HepG2 (cell line): Measurements from ENCODE around the gene C4orf36. TPM values are rescaled to one million over a fixed set of nuclear protein-coding genes. Genes with fewer than 3 reads are reported as not detected.

Experiments used
- ATF1 ChIP-seq: IDR thresholded peaks from 2 replicates; pipeline ENCODE4 v1.6.1; 2016; ENCODE audit warnings: mild to moderate bottlenecking, control low read depth
- MAF1 ChIP-seq: sonication (generic); formaldehyde crosslinking; IDR thresholded peaks from 2 replicates; pipeline ENCODE4 v1.5.0; 2020; ENCODE audit warnings: missing genetic modification reagents, borderline replicate concordance
- SAFB2 ChIP-seq: sonication (generic); formaldehyde crosslinking; IDR thresholded peaks from 2 replicates; pipeline ENCODE4 v1.5.1; 2020; ENCODE audit warnings: missing genetic modification reagents, low read depth, mild to moderate bottlenecking, borderline replicate concordance
- ZNF253 ChIP-seq: sonication (generic); formaldehyde crosslinking; IDR thresholded peaks from 2 replicates; pipeline ENCODE4 v1.8.0; 2022; ENCODE audit warnings: mild to moderate bottlenecking, missing genetic modification reagents, borderline replicate concordance
- ZNF343 ChIP-seq: sonication (generic); formaldehyde crosslinking; IDR thresholded peaks from 2 replicates; pipeline ENCODE4 v1.4.0; 2020; ENCODE audit warnings: mild to moderate bottlenecking, missing genetic modification reagents
- ZNF564 ChIP-seq: sonication (generic); formaldehyde crosslinking; IDR thresholded peaks from 2 replicates; pipeline ENCODE4 v1.8.1; 2023; ENCODE audit warnings: mild to moderate bottlenecking, missing genetic modification reagents
- ZNF878 ChIP-seq: sonication (generic); formaldehyde crosslinking; IDR thresholded peaks from 2 replicates; pipeline ENCODE4 v1.8.1; 2023; ENCODE audit warnings: mild to moderate bottlenecking, missing genetic modification reagents, moderate library complexity
- polyA plus RNA-seq, 8 experiments: library from polyadenylated mRNA; depleted of rRNA in 3 of 8; stranded (reverse) in 7 of 8; unstranded in 1 of 8; fragments of >200 nt; fragmentation: Illumina TruSeq in 4 of 8; extraction: Trizol in 4 of 8; gene quantifications; 2 replicates each; pipeline versions ENCODE4 v1.2.1 to v1.2.3, GENCODE V29; 2011 to 2016; ENCODE audit warnings: low read depth in 4 of 8, missing spikeins in 1 of 8, mixed read lengths in 1 of 8; ENCODE audit not compliant: insufficient read depth in 1 of 8
- total RNA-seq, 5 experiments: library from RNA; depleted of rRNA; stranded (reverse); fragments of >200 nt; fragmentation: Illumina TruSeq; extraction: Trizol; gene quantifications; 2 replicates each; pipeline ENCODE4 v1.2.3, GENCODE V29; 2016; ENCODE audit warnings: low read depth in 1 of 5
- TF ChIP-seq, protein P1 (sequence below): sonication (generic); formaldehyde crosslinking; IDR thresholded peaks from 2 replicates; pipeline ENCODE4 v1.4.0; 2020; ENCODE audit warnings: missing genetic modification reagents
- TF ChIP-seq, protein P2 (sequence below): sonication (generic); formaldehyde crosslinking; IDR thresholded peaks from 2 replicates; pipeline ENCODE4 v1.5.0; 2020; ENCODE audit warnings: mild to moderate bottlenecking, missing genetic modification reagents
- TF ChIP-seq, protein P3 (sequence below): IDR thresholded peaks from 2 replicates; pipeline ENCODE4 v1.6.1; 2016; ENCODE audit warnings: mild to moderate bottlenecking
- TF ChIP-seq, protein P4 (sequence below): sonication (generic); formaldehyde crosslinking; IDR thresholded peaks from 2 replicates; pipeline ENCODE4 v1.8.0; 2022; ENCODE audit warnings: low read depth, missing genetic modification reagents
- TF ChIP-seq, protein P5 (sequence below): sonication (generic); formaldehyde crosslinking; IDR thresholded peaks from 2 replicates; pipeline ENCODE4 v1.4.0; 2020; ENCODE audit warnings: missing genetic modification reagents, mild to moderate bottlenecking, borderline replicate concordance
- TF ChIP-seq, protein P6 (sequence below): sonication (generic); formaldehyde crosslinking; IDR thresholded peaks from 2 replicates; pipeline ENCODE4 v1.8.0; 2022; ENCODE audit warnings: mild to moderate bottlenecking, missing genetic modification reagents; ENCODE audit not compliant: insufficient replicate concordance

C4orf36 gene
- total and polyA plus RNA-seq, 2 of the 13 experiments (the other 11 are each of a cell fraction or from before 2014, with no cell fraction given): 0.63 TPM; not detected in 1

DNA sequence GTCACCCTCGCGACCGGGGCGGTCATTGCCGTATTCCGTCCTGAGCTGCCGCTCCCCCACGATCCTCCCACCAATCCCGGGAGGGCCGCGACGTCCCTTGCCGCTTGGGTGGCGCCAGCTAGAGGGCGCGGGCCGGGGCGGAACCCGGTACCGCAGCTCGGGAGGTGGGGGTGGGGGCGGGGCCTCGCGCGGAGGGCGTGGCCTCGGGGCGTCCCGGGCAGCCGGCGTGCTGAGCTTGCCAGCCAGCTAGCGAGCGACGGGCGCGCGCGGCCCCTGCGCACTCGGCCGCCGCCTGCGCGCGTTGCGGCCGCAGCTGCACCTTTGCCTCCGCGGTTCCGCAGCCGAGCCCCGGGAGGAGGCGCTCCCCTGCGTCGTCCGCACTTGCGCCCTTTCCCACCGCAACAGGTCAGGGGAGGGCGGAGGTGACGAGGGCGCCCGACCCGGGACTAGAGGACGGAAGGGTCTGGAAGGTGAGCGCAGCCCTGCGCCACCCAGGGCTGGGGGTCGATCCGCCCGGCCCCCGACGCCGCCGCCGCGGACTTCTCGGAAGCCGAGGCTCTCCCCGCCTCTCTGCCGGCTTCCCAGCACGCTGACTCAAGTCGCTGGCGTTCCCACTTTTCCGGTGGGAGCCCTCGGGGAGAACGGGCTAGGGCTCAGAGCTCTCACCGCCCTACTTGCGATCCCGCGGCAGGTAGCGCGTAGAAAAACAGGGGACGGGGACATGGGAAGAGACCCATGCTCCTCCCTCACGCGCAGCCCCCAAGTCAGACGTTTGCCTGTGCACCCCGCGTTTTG is 42.7 kb upstream of the C4orf36 start, which contains the start of gene AFF1 (continued):
- TF ChIP-seq, protein P1, sequence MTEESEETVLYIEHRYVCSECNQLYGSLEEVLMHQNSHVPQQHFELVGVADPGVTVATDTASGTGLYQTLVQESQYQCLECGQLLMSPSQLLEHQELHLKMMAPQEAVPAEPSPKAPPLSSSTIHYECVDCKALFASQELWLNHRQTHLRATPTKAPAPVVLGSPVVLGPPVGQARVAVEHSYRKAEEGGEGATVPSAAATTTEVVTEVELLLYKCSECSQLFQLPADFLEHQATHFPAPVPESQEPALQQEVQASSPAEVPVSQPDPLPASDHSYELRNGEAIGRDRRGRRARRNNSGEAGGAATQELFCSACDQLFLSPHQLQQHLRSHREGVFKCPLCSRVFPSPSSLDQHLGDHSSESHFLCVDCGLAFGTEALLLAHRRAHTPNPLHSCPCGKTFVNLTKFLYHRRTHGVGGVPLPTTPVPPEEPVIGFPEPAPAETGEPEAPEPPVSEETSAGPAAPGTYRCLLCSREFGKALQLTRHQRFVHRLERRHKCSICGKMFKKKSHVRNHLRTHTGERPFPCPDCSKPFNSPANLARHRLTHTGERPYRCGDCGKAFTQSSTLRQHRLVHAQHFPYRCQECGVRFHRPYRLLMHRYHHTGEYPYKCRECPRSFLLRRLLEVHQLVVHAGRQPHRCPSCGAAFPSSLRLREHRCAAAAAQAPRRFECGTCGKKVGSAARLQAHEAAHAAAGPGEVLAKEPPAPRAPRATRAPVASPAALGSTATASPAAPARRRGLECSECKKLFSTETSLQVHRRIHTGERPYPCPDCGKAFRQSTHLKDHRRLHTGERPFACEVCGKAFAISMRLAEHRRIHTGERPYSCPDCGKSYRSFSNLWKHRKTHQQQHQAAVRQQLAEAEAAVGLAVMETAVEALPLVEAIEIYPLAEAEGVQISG (CRISPR knock-in tag): peak; percentile 71
- TF ChIP-seq ZNF343 (CRISPR knock-in tag) (peak; percentile 76; the same call in 1 of the 2 replicates), ZNF253 (CRISPR knock-in tag) (no peak), ATF1 (CRISPR knock-in tag) (no peak), MAF1 (CRISPR knock-in tag) (0 out of 2 replicates have a peak, but pooled peaks have one; percentile 30), SAFB2 (CRISPR knock-in tag) (peak; percentile 66), ZNF878 (CRISPR knock-in tag) (no peak), ZNF564 (CRISPR knock-in tag) (peak; percentile 87)
- TF ChIP-seq, protein P2, sequence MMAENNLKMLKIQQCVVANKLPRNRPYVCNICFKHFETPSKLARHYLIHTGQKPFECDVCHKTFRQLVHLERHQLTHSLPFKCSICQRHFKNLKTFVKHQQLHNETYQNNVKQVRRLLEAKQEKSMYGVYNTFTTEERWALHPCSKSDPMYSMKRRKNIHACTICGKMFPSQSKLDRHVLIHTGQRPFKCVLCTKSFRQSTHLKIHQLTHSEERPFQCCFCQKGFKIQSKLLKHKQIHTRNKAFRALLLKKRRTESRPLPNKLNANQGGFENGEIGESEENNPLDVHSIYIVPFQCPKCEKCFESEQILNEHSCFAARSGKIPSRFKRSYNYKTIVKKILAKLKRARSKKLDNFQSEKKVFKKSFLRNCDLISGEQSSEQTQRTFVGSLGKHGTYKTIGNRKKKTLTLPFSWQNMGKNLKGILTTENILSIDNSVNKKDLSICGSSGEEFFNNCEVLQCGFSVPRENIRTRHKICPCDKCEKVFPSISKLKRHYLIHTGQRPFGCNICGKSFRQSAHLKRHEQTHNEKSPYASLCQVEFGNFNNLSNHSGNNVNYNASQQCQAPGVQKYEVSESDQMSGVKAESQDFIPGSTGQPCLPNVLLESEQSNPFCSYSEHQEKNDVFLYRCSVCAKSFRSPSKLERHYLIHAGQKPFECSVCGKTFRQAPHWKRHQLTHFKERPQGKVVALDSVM (CRISPR knock-in tag): peak; percentile 60; the same call in 1 of the 2 replicates
- TF ChIP-seq, protein P3, sequence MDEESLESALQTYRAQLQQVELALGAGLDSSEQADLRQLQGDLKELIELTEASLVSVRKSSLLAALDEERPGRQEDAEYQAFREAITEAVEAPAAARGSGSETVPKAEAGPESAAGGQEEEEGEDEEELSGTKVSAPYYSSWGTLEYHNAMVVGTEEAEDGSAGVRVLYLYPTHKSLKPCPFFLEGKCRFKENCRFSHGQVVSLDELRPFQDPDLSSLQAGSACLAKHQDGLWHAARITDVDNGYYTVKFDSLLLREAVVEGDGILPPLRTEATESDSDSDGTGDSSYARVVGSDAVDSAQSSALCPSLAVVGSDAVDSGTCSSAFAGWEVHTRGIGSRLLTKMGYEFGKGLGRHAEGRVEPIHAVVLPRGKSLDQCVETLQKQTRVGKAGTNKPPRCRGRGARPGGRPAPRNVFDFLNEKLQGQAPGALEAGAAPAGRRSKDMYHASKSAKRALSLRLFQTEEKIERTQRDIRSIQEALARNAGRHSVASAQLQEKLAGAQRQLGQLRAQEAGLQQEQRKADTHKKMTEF: peak; percentile 70; the same call in 1 of the 2 replicates
- TF ChIP-seq, protein P4, sequence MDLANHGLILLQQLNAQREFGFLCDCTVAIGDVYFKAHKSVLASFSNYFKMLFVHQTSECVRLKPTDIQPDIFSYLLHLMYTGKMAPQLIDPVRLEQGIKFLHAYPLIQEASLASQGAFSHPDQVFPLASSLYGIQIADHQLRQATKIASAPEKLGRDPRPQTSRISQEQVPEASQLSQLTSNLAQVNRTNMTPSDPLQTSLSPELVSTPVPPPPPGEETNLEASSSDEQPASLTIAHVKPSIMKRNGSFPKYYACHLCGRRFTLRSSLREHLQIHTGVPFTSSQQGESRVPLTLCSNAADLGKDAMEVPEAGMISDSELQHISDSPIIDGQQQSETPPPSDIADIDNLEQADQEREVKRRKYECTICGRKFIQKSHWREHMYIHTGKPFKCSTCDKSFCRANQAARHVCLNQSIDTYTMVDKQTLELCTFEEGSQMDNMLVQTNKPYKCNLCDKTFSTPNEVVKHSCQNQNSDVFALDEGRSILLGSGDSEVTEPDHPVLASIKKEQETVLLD: peak; percentile 97
- TF ChIP-seq, protein P5, sequence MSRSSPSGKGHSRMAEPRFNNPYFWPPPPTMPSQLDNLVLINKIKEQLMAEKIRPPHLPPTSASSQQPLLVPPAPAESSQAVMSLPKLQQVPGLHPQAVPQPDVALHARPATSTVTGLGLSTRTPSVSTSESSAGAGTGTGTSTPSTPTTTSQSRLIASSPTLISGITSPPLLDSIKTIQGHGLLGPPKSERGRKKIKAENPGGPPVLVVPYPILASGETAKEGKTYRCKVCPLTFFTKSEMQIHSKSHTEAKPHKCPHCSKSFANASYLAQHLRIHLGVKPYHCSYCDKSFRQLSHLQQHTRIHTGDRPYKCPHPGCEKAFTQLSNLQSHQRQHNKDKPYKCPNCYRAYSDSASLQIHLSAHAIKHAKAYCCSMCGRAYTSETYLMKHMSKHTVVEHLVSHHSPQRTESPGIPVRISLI (CRISPR knock-in tag): peak; percentile 60; the same call in 1 of the 2 replicates
- TF ChIP-seq, protein P6, sequence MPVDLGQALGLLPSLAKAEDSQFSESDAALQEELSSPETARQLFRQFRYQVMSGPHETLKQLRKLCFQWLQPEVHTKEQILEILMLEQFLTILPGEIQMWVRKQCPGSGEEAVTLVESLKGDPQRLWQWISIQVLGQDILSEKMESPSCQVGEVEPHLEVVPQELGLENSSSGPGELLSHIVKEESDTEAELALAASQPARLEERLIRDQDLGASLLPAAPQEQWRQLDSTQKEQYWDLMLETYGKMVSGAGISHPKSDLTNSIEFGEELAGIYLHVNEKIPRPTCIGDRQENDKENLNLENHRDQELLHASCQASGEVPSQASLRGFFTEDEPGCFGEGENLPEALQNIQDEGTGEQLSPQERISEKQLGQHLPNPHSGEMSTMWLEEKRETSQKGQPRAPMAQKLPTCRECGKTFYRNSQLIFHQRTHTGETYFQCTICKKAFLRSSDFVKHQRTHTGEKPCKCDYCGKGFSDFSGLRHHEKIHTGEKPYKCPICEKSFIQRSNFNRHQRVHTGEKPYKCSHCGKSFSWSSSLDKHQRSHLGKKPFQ: peak; percentile 74
